Middle frontal gyrus (tissue), 1 donor: ENCODE data around the gene INPP5D.
"Not testable (repeated sequence)": the region's sequence is repeated elsewhere in the genome, so short reads cannot be mapped to it uniquely, and the experiment has no call there.

ENCODE experiments used
- DNase-seq: peaks from one replicate; pipeline ENCODE4 v3.0.0-alpha.2; 2015; ENCODE audit warnings: low spot score; ENCODE audit errors: extremely low spot score

The INPP5D gene

DNA sequence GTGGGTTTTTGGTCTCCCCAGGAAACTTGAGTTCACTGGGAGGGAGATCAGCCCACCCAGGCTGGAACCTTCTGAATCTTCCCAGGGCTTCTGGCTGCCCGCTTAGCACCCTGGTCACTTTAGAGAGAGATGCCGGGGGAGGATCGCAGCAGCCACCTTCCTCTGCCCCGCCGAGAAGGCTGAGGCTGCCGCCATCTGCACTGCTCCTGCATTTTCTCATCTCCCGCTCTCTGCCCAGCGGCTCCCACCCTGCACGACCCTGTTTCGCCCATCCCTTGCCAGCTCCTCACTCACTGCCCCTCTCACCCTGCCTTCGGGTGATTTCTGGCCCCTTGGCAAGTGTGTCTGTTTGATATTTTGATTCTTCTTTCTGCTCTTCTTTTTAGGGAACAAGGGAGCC, 108.8 kb downstream of the INPP5D start:
- no peak for DNase-seq

DNA sequence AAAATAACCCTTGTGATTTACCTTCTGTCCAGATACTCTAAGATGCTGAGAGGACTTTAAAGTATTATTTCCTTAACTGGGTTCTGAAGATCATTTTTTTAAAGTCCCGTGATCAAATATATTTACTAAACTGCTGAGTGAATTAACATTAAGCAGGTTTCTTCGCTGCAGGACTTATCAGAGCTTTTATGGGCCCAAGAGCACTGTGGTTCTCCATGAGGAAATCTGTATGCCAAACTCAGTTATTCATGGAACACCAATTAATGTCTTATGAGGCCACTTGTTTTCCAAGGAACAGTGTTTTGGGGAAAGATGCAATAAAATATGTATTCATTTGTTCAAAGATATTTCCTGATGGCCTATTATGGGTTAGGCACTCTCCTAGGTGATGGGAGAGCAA, 111.2 kb downstream of the INPP5D start:
- no peak for DNase-seq

DNA sequence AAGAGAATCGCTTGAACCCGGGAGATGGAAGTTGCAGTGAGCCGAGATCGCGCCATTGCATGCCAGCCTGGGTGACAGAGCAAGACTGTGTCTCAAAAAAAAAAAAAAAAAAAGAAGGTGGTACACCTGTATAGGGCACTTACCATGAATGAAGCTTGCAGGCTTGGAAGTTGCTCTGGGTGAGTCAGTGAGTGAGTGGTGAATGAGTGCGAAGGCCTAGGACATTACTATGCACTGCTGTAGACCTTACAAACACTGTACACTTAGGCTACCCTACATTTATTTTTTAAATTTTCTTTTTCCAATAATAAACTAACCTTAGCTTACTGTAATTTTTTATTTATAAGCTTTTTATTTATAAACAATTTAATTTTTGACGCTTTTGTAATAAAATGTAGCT, 113.0 kb downstream of the INPP5D start:
- DNase-seq: no peak

DNA sequence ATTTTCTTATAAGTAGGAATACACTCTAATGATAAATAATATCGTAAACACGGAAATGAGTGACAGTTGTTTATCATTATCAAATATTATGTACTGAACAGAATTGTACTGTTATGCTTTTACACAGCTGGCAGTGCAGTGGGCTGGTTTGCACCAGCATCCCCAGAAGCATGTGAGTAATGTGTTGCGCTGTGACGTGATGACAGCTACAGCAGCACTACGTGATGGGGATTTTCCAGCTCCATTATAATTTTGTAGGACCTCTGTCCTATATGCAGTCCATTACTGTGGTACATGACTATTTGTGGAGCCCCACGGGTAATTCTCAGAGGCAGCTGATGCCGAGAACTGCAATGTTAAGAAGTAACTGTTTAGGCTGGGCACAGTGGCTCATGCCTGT, 114.0 kb downstream of the INPP5D start:
- DNase-seq: no peak

DNA sequence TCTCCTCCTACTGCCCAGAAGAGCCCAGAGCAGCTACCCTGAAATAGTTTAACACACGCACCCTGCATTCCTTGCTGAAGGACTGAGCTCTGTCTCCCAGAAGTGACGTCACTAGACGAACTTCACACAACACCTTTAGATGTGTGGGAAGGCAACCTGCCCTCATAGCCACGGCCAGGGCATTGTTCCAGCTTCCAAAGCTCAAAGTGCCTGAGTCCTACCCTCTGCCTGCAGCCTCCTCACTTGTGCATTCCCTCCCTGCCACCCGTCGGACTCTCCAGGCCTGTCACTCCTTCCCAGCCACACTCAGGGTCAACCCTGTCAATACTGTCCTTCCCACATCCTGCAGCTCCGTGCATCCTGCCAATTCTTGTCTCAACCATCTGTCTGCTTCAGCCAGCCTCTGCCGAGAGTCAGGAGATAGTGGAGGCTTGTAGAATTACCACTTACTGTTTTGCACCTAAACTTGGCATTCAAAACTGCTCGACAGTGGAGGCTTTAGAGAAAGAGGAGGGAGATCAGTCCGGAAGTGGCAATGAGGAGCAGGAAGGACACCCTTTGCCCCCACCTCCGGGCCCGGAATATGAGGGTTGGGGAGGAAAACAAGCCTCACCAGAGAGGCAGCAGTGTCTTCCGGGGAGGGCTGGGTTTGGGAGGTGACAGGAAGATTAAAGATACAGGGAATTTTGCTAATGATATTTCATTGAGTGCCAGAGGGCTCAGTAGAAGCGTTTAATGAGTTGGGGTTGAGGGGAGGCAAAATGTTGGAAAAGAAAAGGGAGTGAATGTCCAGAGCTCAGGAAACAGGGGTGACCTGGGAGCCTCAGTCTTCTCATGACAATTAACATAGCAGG, 119.1 kb downstream of the INPP5D start:
- DNase-seq: peak; percentile 27

DNA sequence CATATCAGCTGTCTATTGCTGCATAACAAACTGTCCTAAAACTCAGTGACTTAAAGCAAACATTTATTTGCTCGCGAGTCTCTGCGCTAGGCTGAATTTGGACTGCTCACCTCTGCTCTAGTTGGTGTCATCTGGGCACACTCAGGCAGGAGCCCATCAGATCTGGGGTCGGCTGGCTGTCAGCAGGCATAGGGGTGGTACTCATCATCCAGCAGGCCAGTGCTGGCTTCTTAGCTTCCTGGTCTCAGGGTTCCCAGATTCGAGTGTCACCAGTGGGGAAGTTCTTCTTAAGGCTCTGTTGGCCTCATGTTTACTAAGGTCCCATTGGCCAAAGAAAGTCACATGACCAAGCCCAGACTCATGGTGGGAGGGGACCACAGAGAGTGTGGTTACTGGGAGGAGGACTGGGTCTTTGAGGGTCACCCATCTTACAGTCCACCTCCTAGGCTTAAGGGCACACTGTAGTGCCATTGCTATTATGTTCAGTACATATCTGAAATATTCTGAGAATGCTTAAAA, 119.8 kb downstream of the INPP5D start:
- no peak for DNase-seq

DNA sequence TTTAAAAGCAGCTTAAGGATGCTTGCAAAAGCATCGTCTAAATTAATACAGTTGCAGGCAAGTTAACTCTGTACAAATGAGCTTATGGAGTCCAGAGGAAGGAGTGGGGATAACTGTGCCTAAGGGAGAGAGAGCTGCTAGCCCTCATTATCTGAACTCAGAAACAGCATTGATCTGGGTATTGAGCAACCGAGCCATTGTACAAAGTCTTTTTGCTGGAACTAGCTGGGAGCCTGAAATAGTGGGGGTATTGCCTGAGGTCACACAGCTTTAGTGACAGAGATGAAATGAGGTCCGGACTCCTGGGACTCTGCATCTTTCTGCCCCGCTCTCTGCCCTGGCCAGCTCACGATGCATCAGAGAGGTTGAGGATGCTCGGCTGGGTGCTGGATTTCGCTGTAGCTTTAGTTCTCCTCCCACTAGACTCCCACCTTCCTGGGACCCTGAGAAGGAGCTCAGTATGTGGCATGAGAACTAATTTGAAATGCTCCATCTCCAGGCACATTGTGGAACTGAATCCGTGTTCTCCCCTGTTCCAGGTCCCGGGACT, 123.8 kb downstream of the INPP5D start:
- DNase-seq: no peak

DNA sequence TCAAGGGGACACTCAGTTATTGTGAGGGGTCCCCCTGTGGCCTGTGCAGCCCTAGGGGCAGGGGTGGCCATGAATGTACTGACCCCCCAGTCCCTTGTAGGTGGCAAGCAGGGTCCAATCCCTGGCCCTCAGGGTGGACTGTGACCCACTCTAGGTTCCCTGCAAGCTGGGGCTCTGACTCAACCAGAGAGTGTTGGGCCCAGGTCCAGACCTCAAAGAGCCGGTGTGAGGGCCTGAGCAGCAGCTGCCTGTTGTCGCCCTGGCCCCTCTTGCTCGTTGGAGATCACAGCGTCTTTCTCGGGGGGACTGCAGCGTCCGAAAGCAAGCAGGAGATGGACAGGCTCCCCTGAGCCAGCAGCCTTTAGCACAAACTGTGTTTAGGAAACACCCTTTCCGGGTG, 124.5 kb downstream of the INPP5D start:
- no peak for DNase-seq

DNA sequence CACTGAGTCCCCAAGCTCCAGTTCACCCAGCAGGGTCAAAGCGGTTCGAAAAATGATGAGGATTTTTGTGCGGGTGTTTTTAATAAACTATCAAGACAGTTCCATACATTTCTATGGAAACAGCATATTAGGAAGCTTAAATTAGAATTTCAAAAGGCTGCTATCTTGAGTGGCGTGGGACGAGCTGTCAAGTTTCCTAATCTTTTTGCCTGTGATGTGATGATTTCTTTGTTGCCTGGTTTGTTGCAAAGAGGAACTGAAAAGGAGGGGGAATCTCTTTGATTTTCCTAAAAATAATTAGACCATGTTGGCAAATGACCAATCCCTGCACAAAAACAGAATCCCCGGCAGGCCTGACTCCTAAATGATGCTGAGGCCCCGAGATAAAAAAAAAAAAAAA, 125.2 kb downstream of the INPP5D start:
- DNase-seq: no peak

DNA sequence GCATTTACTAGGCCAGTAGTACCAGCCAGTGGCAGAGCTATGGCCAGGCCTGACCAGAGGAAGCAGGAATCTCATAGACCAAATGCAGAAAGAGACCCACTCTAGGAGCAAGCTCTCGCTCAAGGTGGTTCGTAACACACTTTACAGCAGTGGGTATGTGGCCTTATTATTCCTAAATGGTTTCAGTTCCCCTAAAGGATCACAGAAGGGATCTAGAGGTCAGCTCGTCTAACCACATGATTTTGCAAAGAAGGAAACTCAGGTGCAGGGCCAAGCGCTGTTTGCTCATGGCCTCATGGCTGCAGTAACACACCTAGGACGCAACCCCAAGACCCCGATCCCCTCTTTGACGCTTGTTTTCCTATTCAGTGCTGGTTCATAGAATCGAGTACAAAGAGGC, 125.8 kb downstream of the INPP5D start:
- DNase-seq: no peak

DNA sequence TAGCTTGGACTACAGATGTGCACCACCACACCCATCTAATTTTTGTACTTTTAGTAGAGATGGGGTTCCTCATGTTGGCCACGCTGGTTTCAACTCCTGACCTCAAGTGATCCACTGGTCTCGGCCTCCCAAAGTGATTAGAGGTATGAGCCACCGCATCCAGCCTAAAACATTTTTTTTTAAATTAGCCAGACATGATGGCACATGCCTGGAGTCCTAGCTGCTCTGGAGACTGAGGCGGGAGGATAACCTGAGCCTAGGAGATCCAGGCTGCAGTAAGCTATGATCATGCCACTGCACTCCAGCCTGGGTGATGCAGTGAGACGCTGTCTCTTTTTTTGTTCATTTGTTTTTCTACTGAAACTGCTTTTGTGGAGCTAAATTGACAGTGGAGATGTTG, 126.7 kb downstream of the INPP5D start:
- DNase-seq: no peak

DNA sequence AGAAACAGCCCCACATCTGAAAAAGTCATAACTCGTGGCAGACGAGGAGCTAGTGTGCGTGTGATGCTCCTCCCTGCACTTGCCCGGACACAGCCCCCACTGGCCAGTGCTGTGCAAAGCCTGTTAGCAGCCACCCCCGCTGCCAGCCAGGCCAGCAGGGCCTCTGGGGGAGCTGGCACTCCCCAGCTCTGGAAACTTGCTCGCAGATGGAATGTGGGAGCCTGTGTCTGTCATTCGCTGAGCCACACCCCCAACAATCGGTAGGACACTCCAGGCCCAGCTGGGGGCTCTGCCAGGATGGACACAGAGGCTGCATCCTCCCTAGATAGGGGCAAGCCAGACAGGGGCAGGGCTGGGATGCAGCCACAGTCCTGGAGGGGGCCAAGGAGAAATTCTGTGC, 128.9 kb downstream of the INPP5D start:
- no peak for DNase-seq

DNA sequence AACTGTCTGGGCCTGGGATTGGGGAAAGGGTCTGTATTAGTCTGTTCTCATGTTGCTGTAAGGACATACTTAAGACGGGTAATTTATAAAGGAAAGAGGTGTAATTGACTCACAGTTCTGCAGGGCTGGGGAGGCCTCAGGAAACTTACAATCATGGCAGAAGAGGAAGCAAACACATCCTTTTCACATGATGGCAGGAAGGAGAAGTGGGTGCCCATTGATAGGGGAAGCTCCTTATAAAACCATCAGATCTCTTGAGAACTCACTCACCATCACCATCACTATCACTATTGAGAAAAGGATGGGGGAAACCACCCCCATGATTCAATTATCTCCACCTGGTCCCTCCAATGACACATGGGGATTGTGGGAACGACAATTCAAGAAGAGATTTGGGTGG, 130.9 kb downstream of the INPP5D start:
- not testable (repeated sequence) for DNase-seq

DNA sequence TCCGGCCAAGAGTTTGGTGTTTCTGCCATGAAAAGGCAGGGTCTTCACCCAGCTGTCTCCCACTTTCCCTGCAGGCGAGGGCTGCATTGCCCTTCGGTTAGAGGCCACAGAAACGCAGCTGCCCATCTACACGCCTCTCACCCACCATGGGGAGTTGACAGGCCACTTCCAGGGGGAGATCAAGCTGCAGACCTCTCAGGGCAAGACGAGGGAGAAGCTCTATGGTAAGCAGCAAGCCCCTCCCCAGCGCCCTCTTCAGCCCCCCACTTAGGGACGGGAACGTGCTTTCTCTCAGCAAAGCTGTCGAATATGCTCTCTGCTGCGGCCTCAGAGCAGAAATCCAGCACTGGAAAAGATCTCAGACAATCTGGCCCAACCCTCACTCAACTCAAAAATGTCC, 133.6 kb downstream of the INPP5D start:
- no peak for DNase-seq

DNA sequence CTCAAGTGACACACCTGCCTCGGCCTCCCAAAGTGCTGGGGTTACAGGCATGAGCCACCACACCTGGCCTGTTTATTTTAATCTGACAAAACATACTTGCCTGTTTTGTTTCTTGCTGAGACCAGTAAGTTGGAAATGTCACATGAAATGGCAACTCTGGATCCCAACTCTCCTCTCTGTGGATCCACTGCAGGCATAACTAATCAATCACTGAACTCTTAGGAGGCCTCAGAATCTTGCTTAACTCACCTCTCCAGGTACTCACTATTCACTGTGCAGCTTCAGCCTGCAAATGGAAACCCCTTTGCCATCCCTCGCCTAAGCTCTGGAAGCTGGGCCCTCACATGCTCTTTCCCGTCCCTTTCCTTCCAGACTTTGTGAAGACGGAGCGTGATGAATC, 134.9 kb downstream of the INPP5D start:
- no peak for DNase-seq

DNA sequence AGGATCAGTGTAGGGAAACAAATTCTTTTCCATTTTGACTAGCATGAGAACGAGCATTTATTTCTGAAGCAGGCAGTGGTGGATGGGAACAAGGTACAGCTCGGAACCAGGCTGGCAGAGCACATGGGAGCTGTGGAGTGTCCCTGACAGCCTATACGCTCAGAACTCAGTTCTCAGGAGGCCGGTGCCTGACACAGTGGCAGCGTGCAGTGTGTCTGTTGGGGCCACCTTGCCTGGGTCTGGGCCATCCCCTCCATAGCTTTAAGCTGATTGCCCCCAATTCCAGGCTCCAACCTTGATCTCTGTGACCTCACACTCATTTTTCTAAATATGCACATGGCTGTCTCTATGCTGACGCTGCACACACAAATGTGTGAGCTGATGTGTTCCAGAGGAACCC, 136.9 kb downstream of the INPP5D start:
- DNase-seq: no peak

DNA sequence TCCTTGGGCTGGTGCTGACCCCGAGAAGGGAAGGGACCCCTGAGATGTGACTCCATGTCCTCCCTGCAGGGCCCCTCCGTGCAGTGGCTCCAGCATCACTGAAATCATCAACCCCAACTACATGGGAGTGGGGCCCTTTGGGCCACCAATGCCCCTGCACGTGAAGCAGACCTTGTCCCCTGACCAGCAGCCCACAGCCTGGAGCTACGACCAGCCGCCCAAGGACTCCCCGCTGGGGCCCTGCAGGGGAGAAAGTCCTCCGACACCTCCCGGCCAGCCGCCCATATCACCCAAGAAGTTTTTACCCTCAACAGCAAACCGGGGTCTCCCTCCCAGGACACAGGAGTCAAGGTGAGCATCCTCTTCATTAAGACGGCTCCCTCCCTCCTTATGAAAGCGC, 137.9 kb downstream of the INPP5D start:
- DNase-seq: no peak

DNA sequence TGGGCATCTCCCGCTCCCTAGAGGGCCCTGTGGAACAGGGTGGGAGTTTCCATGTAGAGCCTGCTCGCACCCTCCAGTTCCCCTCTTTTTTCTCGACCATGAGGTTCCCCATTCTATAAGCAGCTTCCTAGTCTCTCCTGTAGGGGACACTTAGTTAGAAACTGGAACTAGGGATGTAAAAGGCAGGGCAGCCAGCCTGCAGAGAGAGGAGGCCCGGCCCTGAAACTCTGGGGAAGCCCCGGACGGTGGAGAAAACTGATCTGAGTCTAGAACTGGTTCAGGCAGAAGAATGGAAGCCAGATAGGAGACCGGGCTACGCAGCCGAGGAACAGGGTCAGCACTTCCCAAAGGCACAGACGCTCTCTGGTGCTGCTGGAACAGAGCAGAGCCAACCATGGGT, 139.7 kb downstream of the INPP5D start:
- DNase-seq: no peak

DNA sequence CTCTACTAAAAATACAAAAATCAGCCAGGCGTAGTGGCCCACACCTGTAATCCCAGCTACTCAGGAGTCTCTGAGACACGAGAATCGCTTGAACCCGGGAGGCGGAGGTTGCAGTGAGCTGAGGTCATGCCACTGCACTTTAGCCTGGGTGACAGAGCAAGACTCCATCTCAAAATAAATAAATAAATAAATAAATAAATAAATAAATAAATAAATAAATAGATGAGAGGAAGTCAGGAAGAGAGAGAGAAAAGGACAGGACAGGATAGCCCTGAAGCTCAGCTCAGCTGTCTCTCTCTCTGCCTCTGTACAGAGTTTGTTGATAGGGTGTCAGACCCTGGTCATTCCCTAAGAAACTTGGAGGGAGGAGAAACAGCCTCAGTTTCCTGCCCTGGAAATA, 140.6 kb downstream of the INPP5D start:
- DNase-seq: not testable (repeated sequence)

DNA sequence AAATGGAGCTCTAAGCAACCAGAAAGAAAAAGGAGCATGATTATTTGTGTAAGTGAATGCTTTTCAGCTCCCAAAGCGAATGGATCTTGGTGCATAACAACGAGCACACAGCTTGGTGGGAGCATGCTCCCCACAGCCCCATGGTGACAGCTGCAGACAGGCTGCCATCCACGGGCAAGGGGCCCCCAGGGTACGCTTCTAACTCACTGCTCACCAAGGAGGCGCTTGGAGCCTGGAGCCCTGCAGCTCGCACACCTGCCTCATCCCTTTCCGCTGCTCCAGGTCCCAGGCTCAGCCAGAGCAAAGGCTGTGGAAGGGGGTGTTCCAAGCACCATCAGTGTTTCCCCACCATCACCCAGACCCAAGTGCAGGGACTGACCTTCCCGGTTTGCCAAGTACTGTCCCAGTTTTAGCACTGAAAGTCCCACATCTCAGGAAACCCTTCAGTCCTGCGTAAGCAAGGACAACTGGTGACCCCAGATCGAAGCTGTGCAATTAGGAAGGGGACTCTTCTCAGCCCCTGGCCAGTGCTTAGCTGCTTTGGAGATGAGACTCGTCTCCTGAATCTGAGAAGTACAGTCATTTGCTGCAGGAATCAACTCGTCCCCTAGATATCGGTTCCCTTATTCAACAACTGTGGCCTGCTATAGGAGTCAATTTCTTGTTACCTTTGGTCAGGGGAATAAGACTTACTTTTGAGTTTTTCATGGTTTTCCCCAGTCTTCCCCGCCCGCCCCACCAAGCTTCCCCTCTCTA, 141.3 kb downstream of the INPP5D start:
- no peak for DNase-seq

DNA sequence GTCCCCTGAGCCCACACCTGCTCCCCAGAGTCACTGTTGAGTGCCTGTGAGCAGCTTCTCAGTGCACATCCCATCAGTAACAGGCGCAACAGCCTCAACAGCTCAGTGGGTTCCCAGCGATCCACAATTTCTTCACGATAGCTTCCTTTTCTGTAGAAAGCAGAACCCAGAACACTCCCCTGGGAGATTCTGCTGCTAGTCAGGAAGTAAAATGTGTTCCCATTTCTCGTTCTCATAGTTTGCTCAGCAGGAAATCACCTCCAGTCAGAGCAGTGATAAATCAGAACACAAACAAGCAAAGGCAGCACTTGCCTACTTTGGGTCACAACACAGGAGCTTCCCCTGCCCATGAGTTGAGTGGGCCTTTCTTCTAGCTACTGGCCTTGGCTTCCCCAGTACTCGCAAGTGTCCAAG, 142.4 kb downstream of the INPP5D start:
- DNase-seq: no peak

DNA sequence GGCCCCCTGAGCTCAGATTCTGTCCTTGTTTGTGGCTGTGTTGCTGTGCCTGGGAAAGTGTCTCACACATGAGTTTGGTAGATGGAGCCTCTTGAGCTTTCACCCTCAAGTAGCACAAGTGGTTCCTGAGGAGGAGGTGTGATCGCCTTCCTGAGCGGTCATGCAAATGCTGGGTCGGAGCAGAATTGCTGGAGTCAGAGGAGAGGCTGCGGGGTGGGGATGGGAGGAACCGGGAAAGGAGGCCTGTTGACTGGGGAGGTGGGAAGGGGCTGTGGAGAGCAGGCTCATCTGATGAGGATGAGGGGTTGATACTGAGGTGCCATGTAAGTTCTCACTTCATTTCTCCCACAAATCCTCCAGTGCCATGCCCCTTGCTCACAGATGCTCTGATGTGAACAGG, 142.9 kb downstream of the INPP5D start:
- no peak for DNase-seq
